ENCODE data around the gene MED4. TPM values are rescaled to one million over a fixed set of nuclear protein-coding genes. Genes with fewer than 3 reads are reported as not detected.

MED4 gene
- polyA plus RNA-seq, 1 of the 3 experiments (the other 2 are of a cell fraction) = 42.2 TPM

DNA sequence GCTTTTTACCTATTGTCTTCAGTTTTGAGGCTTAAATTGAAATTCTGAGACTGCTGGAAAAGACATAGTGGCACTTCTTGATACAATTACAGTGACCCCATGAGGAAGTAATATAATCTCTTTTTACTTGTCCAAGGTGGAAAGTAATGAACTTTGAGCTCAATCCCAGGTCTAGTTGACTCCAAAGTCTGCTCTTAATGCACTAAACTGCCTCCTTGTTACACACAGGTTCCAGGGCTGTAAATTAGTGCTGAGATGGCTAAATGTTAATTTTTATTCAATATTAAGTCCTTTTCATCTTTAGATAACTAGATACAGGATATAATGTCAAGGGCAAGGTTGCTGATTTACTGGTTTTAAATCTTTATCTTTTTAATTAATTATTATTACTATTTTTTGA is 54.9 kb downstream of the MED4 start:
- peaks cover 13 to 22% of the 10 kb centered on the region in 2 experiments for H3K36me3 ChIP-seq (replicated peaks in 1 of 2; ENCODE audit: control insufficient read depth in 1 of 2, insufficient read depth in 2 of 2, low read length in 1 of 2)
- no peak overlapping the region for H2AFZ ChIP-seq (ENCODE audit: low read depth)
- no peaks in the 10 kb centered on the region for H3K9me2 ChIP-seq
- CTCF ChIA-PET = interaction anchor here (0.6 to 1.3 kb wide), 5 partner anchors 34 to 557 kb away, joined by 3 to 4 read pairs (median 3); partner anchors contain the start of gene MED4
- no peak overlapping the region for H3K4me2 ChIP-seq
- no peaks in the 10 kb centered on the region for H3K9me3 ChIP-seq
- H3F3A ChIP-seq (replicated peaks; ENCODE audit: insufficient read depth) = peaks cover 36% of the 10 kb centered on the region
- peaks cover 10 to 12% of the 10 kb centered on the region in 2 experiments; a peak in 3 of 4 replicates for H3K4me1 ChIP-seq (ENCODE audit: control insufficient read depth in 1 of 2, insufficient read depth in 2 of 2, low read depth in 1 of 2, low read length in 1 of 2)
- no peak overlapping the region for H3K4me3 ChIP-seq (ENCODE audit: low read depth in 2 of 2, low read length in 1 of 2)
- no peaks in the 10 kb centered on the region for H3K27me3 ChIP-seq (ENCODE audit: insufficient read depth)
- H4K20me1 ChIP-seq (ENCODE audit: insufficient read depth) = no peaks in the 10 kb centered on the region
- POLR2A ChIA-PET = no interaction called here
- DNase-seq = no peak
- H3K9ac ChIP-seq = no peak overlapping the region
- peaks cover 25% of the 10 kb centered on the region for H3K79me2 ChIP-seq (ENCODE audit: insufficient read depth)
- TF ChIP-seq, protein P1, sequence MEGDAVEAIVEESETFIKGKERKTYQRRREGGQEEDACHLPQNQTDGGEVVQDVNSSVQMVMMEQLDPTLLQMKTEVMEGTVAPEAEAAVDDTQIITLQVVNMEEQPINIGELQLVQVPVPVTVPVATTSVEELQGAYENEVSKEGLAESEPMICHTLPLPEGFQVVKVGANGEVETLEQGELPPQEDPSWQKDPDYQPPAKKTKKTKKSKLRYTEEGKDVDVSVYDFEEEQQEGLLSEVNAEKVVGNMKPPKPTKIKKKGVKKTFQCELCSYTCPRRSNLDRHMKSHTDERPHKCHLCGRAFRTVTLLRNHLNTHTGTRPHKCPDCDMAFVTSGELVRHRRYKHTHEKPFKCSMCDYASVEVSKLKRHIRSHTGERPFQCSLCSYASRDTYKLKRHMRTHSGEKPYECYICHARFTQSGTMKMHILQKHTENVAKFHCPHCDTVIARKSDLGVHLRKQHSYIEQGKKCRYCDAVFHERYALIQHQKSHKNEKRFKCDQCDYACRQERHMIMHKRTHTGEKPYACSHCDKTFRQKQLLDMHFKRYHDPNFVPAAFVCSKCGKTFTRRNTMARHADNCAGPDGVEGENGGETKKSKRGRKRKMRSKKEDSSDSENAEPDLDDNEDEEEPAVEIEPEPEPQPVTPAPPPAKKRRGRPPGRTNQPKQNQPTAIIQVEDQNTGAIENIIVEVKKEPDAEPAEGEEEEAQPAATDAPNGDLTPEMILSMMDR (IDR thresholded peaks at IDR 0.05) = no peak
- no peak for TF ChIP-seq FOXJ3 (CRISPR knock-in tag; IDR thresholded peaks at IDR 0.05)
- no peak for TF ChIP-seq MEF2A (IDR thresholded peaks at IDR 0.05; ENCODE audit: borderline replicate concordance, low read depth)
- TF ChIP-seq, protein P2, sequence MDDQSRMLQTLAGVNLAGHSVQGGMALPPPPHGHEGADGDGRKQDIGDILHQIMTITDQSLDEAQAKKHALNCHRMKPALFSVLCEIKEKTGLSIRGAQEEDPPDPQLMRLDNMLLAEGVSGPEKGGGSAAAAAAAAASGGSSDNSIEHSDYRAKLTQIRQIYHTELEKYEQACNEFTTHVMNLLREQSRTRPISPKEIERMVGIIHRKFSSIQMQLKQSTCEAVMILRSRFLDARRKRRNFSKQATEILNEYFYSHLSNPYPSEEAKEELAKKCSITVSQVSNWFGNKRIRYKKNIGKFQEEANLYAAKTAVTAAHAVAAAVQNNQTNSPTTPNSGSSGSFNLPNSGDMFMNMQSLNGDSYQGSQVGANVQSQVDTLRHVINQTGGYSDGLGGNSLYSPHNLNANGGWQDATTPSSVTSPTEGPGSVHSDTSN (IDR thresholded peaks at IDR 0.05) = no peak
- no peak for TF ChIP-seq ELF1 (IDR thresholded peaks at IDR 0.05)
- TF ChIP-seq NFIC (IDR thresholded peaks at IDR 0.05; ENCODE audit: borderline replicate concordance) = no peak
- no peak for TF ChIP-seq TAF1 (IDR thresholded peaks at IDR 0.05; ENCODE audit: borderline replicate concordance, low read depth, low read length)
- TF ChIP-seq RFX5 (IDR thresholded peaks at IDR 0.05; ENCODE audit: low read length) = no peak
- TF ChIP-seq JUND (IDR thresholded peaks at IDR 0.05) = no peak
- no peak for TF ChIP-seq USF1 (IDR thresholded peaks at IDR 0.05; ENCODE audit: borderline replicate concordance, low read depth)
- TF ChIP-seq YY1 (IDR thresholded peaks at IDR 0.05; ENCODE audit: low read depth) = no peak
- TF ChIP-seq SMC3 (IDR thresholded peaks at IDR 0.05; ENCODE audit: low read depth, low read length) = no peak
- no peak for TF ChIP-seq RXRA (IDR thresholded peaks at IDR 0.05; ENCODE audit: borderline replicate concordance, low read depth)
- TF ChIP-seq, protein P3, sequence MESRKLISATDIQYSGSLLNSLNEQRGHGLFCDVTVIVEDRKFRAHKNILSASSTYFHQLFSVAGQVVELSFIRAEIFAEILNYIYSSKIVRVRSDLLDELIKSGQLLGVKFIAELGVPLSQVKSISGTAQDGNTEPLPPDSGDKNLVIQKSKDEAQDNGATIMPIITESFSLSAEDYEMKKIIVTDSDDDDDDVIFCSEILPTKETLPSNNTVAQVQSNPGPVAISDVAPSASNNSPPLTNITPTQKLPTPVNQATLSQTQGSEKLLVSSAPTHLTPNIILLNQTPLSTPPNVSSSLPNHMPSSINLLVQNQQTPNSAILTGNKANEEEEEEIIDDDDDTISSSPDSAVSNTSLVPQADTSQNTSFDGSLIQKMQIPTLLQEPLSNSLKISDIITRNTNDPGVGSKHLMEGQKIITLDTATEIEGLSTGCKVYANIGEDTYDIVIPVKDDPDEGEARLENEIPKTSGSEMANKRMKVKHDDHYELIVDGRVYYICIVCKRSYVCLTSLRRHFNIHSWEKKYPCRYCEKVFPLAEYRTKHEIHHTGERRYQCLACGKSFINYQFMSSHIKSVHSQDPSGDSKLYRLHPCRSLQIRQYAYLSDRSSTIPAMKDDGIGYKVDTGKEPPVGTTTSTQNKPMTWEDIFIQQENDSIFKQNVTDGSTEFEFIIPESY (IDR thresholded peaks at IDR 0.05; ENCODE audit: borderline replicate concordance, low read depth) = no peak
- TF ChIP-seq MXI1 (IDR thresholded peaks at IDR 0.05; ENCODE audit: low read depth, low read length) = no peak
- no peak for TF ChIP-seq SIN3A (IDR thresholded peaks at IDR 0.05; ENCODE audit: borderline replicate concordance, low read depth, low read length)
- no peak for TF ChIP-seq GABPA (IDR thresholded peaks at IDR 0.05; ENCODE audit: low read depth)
- TF ChIP-seq FOSL2 (IDR thresholded peaks at IDR 0.05; ENCODE audit: borderline replicate concordance, low read depth) = no peak
- no peak overlapping the region for H3K27ac ChIP-seq (ENCODE audit: low read depth in 2 of 2, low read length in 1 of 2)

Data from SK-N-SH (cell line).